ENCODE data around the gene TENT4B.
"Not testable (repeated sequence)": the region's sequence is repeated elsewhere in the genome, so short reads cannot be mapped to it uniquely, and the experiment has no call there.

The TENT4B gene

DNA sequence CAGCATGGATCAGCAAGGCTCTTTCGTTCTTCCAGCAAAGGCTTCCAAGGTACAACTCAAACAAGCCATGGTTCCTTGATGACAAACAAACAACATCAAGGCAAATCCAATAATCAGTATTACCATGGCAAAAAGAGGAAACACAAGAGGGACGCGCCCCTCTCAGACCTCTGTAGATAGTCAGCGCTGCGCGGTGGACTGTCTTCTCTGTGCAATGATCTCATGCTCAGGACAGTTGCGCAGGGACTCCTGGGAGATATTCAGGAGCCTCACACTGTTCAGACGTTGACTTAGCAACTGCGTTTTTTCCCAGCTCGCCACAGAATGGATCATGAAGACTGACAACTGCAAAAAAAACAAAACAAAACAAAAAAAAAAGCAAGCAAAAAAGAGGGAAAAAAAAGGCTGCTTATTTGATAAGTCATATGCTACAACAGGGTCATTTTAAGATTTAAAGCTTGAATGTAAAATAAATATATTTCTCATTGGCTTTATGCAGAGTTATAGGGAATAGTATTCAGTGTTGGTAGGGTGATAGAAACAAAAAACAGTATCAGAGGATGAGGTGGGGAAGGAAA is 76.1 kb downstream of the TENT4B start:
- POLR2A ChIA-PET, result no interaction called here
- TF ChIP-seq, protein P1, sequence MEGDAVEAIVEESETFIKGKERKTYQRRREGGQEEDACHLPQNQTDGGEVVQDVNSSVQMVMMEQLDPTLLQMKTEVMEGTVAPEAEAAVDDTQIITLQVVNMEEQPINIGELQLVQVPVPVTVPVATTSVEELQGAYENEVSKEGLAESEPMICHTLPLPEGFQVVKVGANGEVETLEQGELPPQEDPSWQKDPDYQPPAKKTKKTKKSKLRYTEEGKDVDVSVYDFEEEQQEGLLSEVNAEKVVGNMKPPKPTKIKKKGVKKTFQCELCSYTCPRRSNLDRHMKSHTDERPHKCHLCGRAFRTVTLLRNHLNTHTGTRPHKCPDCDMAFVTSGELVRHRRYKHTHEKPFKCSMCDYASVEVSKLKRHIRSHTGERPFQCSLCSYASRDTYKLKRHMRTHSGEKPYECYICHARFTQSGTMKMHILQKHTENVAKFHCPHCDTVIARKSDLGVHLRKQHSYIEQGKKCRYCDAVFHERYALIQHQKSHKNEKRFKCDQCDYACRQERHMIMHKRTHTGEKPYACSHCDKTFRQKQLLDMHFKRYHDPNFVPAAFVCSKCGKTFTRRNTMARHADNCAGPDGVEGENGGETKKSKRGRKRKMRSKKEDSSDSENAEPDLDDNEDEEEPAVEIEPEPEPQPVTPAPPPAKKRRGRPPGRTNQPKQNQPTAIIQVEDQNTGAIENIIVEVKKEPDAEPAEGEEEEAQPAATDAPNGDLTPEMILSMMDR (IDR thresholded peaks at IDR 0.05; ENCODE audit: control extremely low read depth, extremely low read depth, low read depth, missing control alignments), result no peak
- CTCF ChIA-PET, result interaction anchor here (1.9 kb wide), 1 partner anchor 18 kb away, joined by 12 read pairs; no protein-coding TSS in a partner anchor
- no peak for DNase-seq (ENCODE audit: extremely low spot score)

DNA sequence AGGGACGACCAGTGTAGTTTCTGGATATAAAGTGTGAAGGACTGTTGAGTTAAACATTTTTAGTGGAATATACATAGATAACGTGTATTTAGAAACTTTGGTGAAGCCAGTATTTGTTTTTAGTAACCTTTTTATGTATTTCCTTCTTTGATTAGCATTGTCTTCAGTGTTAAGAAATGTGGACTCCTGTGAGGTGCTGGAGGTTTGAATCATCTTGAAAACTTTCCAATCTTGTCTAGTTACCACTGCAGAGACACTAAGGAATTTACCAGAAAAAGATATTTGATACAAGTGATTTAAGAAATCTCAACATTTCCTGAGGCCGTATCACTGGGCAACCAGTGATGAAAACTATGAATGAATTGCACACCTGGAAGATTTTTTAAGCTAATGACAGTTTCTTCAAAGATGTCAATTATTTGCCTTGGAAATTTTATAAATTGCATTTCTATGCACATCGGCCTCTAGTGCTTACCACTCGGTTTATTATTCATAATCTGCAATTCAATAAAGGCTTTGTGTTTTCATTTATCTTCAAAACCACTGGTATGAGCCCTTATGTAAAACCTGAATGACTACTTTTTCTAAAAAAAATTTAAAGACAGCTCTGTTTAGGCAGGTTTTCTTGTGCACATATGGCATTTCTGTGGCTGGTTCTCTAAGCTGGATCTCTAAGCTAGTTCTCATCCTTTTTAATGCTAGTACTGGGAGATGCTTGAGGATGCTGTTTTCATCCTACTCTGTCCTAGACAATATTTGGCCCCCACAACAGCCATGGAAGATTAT is 81.9 kb downstream of the TENT4B start:
- ChIA-PET CTCF (interaction anchor here (0.9 to 1.5 kb wide), 4 partner anchors 14 to 99 kb away, joined by 3 read pairs; no protein-coding TSS in a partner anchor), POLR2A (no interaction called here)
- DNase-seq (ENCODE audit: extremely low spot score), result no peak
- TF ChIP-seq, protein P1 (IDR thresholded peaks at IDR 0.05; ENCODE audit: control extremely low read depth, extremely low read depth, low read depth, missing control alignments), result no peak

DNA sequence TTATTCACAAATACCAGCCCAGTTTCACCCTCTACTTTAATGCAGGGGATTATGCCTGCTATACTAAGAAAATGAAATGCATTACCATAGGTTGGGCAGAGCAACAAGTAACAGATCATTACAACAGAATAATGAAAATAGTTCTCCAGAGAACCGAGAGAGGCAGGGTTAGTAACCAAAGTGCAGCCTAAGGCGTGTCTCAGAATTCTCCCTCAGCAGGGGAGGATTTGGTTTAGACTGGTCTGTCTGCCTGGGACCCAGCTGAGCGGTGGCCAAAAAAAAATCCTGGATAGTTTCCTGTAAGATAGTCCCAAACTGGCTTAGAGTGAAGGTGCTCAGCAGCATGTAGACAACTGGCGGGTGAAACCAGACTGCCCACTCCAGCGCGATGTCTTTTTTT is 82.5 kb downstream of the TENT4B start:
- TF ChIP-seq, protein P1 (IDR thresholded peaks at IDR 0.05; ENCODE audit: control extremely low read depth, extremely low read depth, low read depth, missing control alignments), result no peak
- CTCF ChIA-PET, result interaction anchor here (0.8 to 1.5 kb wide), 4 partner anchors 10 to 100 kb away, joined by 3 read pairs; no protein-coding TSS in a partner anchor
- POLR2A ChIA-PET, result no interaction called here
- no peak for DNase-seq (ENCODE audit: extremely low spot score)

DNA sequence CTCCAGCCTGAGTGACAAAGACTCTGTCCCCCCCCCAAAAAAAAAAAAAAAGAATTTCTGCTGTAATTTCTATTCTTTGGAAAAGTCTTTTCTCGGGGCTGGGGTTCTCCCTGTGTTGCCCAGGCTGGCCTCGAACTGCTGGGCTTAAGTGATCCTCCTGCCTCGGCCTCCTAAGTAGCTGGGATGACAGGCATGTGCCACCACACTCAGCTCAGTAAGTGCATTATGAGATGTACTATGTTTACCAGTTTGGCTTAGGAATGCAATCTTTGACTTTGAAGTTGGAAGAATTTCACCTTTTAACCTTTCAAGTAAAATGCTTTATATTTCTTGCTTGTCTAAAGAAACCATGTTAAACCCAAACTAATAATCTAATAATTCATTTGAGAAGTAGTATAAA is 85.2 kb downstream of the TENT4B start:
- DNase-seq (ENCODE audit: extremely low spot score), result no peak
- TF ChIP-seq, protein P1 (IDR thresholded peaks at IDR 0.05; ENCODE audit: control extremely low read depth, extremely low read depth, low read depth, missing control alignments), result no peak
- CTCF ChIA-PET, result interaction anchor here (1.2 kb wide), 1 partner anchor 11 kb away, joined by 3 read pairs; no protein-coding TSS in a partner anchor
- POLR2A ChIA-PET, result no interaction called here

DNA sequence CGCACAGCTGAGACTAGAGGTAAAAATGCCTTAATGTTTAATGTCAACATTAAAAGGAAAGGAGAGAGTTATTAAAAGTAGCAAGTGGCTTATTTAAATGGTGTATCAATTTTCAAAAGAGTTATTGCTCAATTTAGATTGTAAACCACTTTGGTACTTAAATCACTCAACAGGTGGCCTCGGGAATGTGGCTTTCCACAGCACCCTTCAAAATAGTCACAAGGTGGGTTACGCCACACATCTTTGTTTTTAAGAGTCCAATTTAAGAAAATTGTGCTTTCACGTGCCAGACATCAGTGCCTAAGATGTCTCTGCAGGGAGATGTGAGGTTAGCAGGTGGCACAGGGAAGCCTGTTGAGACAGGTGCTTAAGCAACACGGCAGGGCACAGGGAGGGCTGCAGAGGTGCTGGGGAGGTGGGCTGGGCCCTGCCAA is 85.8 kb downstream of the TENT4B start:
- TF ChIP-seq, protein P1 (IDR thresholded peaks at IDR 0.05; ENCODE audit: control extremely low read depth, extremely low read depth, low read depth, missing control alignments), result no peak
- POLR2A ChIA-PET, result no interaction called here
- CTCF ChIA-PET, result interaction anchor here (1.2 kb wide), 1 partner anchor 12 kb away, joined by 3 read pairs; no protein-coding TSS in a partner anchor
- no peak for DNase-seq (ENCODE audit: extremely low spot score)

DNA sequence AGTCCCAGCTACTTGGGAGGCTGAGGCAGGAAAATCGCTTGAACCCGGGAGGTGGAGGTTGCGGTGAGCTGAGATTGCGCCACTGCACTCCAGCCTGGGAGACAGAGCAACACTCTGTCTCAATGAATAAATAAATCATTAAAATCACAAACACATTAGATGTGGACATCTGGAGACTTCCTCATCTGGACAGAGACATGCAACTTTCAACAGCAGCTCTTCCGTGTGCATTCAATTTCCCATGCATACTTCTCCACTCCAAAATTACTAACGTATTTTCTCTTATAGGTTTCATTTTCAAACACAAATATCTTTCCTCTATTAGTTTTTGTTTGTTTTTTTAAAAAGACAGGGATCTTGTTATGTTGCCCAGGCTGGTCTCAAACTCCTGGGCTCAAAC is 89.9 kb downstream of the TENT4B start:
- CTCF ChIA-PET, result interaction anchor here (0.7 to 1.2 kb wide), 3 partner anchors 27 to 84 kb away, joined by 3 to 4 read pairs (median 3); no protein-coding TSS in a partner anchor
- DNase-seq (ENCODE audit: extremely low spot score); POLR2A ChIA-PET: not testable (repeated sequence)

DNA sequence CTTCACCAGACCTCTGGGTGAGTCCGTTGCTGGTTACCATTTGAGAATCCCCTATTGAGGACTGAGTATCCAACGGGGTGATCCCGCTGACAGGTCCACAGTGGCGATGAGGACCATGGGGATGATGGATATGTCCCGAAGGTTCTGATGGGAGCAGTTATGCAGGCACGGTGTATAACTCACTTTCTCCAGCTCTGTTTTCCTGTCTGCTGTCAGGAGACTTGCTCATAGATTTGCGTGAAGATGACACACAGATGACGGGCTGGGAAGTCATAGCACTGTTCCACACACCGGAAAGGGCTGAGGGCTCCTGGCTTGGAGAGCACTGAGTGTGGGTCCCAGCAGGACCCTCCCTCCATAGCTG is 91.0 kb downstream of the TENT4B start:
- POLR2A ChIA-PET, result no interaction called here
- CTCF ChIA-PET, result interaction anchor here (1.1 to 2.7 kb wide), 4 partner anchors 11 to 562 kb away, joined by 3 to 11 read pairs (median 5); no protein-coding TSS in a partner anchor
- DNase-seq (ENCODE audit: extremely low spot score), result no peak
- TF ChIP-seq, protein P1 (IDR thresholded peaks at IDR 0.05; ENCODE audit: control extremely low read depth, extremely low read depth, low read depth, missing control alignments), result no peak

Data from GM10248 (cell line).